AG09309 (cell line): ENCODE data around the gene DCLK2.

Experiments
- DNase-seq: peaks from one replicate; pipeline ENCODE4 v3.0.0-alpha.2; 2010; ENCODE audit warnings: low read depth
- H3K4me3 ChIP-seq: 2 replicates; pipeline ENCODE4 v1.5.1; 2011; ENCODE audit warnings: mild to moderate bottlenecking, low read depth, low read length, moderate library complexity; ENCODE audit not compliant: control insufficient read depth
- TF ChIP-seq, protein P1 (sequence below): IDR thresholded peaks from 2 replicates; pipeline ENCODE4 v1.5.1; 2011; ENCODE audit warnings: mild to moderate bottlenecking, low read depth, low read length, inconsistent platforms; ENCODE audit not compliant: insufficient read depth, control insufficient read depth; ENCODE audit errors: missing control alignments

DCLK2 gene

DNA sequence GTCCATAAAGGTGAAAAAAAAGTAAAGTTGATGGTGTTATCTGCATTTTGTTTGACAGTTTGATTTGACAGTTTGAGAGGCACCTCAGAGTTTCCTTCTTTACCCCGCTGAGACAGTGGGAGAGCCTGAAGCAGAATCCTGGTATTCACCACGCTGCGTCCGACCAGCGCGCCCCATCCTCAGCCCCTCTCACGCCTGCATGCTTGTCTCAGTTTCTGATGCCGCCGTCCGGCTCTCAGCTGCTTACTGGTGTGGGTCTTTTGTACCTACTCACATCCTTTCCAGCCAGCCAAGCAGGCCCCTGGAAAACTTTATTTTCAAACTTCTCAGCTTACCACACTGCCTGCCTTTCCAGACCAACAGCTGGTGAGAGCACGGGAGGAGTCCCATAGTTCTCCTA is 175.2 kb downstream of the DCLK2 start:
- TF ChIP-seq, protein P1, sequence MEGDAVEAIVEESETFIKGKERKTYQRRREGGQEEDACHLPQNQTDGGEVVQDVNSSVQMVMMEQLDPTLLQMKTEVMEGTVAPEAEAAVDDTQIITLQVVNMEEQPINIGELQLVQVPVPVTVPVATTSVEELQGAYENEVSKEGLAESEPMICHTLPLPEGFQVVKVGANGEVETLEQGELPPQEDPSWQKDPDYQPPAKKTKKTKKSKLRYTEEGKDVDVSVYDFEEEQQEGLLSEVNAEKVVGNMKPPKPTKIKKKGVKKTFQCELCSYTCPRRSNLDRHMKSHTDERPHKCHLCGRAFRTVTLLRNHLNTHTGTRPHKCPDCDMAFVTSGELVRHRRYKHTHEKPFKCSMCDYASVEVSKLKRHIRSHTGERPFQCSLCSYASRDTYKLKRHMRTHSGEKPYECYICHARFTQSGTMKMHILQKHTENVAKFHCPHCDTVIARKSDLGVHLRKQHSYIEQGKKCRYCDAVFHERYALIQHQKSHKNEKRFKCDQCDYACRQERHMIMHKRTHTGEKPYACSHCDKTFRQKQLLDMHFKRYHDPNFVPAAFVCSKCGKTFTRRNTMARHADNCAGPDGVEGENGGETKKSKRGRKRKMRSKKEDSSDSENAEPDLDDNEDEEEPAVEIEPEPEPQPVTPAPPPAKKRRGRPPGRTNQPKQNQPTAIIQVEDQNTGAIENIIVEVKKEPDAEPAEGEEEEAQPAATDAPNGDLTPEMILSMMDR: no peak
- H3K4me3 ChIP-seq: no peak overlapping the region
- DNase-seq: no peak

DNA sequence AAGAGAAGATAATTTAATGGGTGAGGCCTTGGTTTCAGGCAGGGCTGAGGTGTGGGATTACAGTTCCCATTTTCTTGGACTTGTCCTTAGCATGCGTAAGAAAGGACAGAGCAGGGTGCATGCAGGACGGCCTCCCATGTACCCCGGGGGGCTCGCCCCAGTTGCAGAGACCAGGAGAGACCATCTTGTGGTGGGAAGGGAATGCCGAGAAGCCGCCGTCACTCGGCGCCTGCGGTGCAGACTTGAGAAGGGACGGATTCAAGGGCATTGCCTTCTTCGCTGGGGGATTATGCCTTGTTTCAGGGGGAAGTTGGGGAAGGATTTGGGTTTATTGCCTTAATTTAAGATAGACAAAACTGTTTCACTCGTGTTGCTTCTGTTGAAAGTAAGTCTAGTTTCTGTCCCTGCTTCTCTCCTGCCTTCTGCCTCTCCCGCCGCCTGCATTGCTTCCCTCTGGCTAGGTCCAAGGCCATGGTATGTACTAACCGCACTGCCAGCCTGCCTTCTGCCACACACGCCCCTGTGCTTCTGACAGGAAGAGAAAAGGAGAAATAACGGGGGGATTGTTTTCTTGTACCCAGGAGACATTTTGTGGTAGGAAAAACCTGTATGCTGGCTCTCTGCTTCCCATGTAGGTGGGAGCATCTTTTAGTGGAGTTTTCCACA is 175.9 kb downstream of the DCLK2 start:
- TF ChIP-seq, protein P1: no peak
- H3K4me3 ChIP-seq: no peak overlapping the region
- no peak for DNase-seq

DNA sequence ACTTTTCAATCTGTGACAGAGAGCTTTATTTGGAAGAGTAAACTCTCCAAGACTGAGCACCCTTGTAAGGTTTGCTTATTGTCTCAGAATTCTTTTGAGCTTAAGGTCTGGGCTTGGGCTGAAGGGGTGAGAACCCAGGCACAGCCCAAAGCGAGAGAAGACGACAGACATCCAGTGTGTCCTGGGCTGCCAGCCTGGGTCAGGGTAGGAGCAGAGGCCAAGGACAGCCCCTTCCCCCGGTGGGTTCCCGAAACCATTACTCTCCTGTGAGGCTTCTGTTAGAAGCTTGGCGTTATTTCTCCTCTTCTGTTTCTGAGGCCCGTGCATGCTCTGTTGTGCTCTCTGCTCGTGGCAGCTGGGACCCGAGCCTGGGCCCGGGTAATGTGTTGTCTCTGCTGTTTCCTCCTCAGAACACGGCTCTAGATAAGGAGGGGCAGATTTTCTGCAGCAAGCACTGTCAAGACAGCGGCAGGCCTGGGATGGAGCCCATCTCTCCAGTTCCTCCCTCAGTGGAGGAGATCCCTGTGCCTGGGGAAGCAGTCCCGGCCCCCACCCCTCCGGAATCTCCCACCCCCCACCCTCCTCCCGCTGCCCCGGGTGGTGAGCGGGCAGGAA is 177.5 kb downstream of the DCLK2 start:
- TF ChIP-seq, protein P1: no peak
- H3K4me3 ChIP-seq: no peak overlapping the region
- no peak for DNase-seq

DNA sequence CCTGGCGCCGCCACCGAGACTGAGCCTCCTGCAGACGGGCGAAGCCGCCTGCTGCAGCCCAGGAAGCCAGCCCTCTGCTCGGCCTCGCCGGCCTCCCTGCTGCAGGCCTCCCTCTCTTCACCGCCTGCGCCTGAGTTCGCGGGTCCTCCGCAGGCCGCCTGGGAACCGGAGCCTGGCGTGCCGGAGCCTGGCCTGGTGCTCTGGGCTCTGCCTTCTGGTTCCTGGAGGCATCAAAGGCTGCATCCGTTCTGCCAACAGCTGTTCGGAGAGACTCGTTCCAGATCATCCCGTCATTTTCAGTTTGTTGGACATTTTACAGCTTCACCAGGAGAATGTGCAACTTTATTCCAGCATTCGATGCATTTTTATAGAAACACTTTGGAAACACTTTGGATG is 178.0 kb downstream of the DCLK2 start:
- H3K4me3 ChIP-seq: no peak overlapping the region
- DNase-seq: no peak
- TF ChIP-seq, protein P1: no peak

DNA sequence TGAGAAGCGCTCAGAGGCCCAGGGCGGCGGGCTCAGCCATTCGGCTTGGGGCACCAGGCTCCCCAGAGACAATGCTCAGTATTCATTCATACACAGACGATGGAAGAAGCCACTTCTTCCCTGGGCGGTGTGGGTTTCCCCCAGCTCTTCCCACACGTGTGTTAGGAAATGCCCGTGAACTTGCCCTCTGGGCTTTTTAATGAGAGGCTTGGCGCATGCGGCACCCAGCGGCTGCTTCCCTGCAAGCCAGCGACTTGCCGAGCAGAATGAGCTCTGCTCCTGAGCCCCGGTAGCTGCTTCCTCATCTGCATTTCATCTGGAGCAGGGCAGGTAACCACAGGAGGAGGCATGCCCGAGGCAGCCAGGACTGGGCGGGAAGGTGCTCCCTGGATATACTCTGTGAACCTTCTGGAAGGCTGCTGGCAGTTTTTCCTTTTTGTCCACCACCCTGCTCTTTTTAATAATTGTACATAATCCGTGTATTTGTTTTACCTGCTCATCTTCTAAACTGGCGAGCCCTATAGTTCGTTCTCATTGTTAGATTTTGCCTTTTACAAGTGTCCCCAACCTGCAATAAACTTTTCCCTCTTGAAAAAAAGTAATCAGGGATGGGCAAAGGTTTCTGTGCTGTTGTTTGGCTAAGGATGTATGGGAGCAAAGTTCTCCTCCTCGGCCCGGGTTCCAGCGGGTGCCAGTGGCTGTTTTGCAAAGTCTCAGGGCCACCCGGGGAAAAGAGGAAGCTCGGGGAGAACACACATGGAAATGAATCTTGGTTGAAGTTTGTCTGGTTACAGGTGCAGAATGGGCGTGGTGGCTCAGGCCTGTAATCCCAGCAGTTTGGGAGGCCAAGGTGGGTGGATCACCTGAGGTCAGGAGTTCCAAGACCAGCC is 178.8 kb downstream of the DCLK2 start:
- TF ChIP-seq, protein P1: no peak
- no peak for DNase-seq
- H3K4me3 ChIP-seq: no peak overlapping the region

DNA sequence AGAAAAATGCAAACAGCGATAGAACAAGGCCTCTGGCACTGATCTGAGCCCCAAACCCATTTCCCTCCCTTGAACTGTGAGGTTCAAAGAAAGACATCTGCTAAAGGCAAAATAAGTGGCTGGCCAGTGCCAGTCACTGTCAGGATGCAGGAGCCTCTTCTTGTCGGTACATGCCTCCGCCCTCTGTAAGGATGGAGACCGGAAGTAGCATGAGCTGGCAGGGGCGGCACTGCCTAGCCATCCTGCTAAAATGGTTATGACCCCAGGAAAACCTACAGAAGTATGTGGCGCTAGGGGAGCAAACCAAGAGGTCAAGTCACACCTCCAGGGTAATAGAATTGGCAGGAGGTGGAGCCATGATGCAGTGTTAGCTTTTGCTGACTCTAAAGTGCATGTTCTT is 180.3 kb downstream of the DCLK2 start:
- no peak overlapping the region for H3K4me3 ChIP-seq
- no peak for DNase-seq
- TF ChIP-seq, protein P1: no peak
